GM10266 (cell line): ENCODE data around the gene ARL16.
A peak's percentile ranks its signal among the peaks of the same experiment; 100 is the strongest.

Experiments used
- DNase-seq: peaks from one replicate; pipeline ENCODE4 v3.0.0; 2012; ENCODE audit errors: extremely low spot score
- TF ChIP-seq, protein P1 (sequence below): IDR thresholded peaks from 2 replicates; pipeline ENCODE4 v1.5.1; 2012; ENCODE audit warnings: mild to moderate bottlenecking, low read depth; ENCODE audit not compliant: control insufficient read depth, insufficient read depth; ENCODE audit errors: missing control alignments

ARL16 gene

DNA sequence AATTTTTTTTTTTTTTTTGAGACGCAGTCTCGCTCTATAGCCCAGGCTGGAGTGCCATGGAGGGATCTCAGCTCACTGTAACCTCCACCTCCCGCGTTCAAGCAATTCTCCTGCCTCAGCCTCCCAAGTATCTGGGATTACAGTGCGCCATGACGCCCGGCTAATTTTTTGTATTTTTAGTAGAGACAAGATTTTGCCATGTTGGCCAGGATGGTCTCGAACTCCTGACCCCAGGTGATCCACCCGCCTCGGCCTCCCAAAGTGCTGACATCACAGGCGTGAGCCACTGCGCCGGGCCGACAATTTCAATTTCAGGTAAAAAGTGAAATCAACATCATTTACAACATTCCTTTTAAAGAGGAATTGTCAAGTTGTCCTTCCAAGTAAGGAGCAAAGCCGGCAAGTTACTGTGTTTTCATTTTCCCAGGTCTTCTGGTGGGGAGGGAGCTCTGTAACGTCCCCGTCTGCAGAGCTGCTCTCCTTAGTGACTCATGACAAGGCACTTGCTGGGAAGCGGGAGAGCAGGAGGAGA lies 47.6 kb downstream of the ARL16 start:
- peak; percentile 51 for DNase-seq
- TF ChIP-seq, protein P1, sequence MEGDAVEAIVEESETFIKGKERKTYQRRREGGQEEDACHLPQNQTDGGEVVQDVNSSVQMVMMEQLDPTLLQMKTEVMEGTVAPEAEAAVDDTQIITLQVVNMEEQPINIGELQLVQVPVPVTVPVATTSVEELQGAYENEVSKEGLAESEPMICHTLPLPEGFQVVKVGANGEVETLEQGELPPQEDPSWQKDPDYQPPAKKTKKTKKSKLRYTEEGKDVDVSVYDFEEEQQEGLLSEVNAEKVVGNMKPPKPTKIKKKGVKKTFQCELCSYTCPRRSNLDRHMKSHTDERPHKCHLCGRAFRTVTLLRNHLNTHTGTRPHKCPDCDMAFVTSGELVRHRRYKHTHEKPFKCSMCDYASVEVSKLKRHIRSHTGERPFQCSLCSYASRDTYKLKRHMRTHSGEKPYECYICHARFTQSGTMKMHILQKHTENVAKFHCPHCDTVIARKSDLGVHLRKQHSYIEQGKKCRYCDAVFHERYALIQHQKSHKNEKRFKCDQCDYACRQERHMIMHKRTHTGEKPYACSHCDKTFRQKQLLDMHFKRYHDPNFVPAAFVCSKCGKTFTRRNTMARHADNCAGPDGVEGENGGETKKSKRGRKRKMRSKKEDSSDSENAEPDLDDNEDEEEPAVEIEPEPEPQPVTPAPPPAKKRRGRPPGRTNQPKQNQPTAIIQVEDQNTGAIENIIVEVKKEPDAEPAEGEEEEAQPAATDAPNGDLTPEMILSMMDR, result no peak

DNA sequence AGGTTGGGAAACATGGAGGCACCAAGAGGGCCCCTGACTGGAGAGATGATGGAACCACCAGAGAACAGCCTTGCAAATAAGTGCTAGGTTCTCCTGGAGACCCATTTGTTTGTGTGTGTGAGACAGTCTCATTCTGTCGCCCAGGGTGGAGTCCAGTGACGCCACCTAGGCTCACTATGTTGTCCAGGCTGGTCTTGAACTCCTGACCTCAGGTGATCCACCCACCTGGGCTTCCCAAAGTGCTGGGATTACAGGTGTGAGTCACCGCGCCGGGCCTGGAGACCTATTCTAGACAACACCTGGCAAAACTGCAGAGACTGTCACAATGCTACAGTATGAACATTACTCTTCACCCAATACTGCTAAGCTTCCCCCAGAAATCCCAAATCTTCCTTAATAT lies 48.2 kb downstream of the ARL16 start:
- TF ChIP-seq, protein P1, result no peak
- no peak for DNase-seq

DNA sequence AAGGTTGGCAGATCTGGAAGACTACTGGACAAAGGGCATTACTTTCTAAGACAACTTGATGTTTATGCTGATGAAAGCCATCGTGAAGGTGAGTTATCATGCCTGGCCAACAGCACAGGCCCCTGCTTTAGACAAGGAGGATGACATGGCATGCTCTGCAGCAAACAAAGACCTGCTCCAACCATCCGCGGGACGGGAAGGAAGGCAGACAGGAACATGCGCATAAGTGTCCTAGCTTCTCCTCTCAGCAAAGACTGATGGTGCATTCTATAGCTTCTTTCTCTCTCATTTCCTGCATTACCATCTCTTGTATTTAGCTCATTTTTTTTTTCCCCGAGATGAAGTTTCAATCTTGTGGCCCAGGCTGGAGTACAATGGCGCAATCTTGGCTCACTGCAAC lies 52.1 kb downstream of the ARL16 start:
- TF ChIP-seq, protein P1, result no peak
- no peak for DNase-seq
